ENCODE data around the gene RAB27B. TPM values are rescaled to one million over a fixed set of nuclear protein-coding genes. Genes with fewer than 3 reads are reported as not detected.

RAB27B gene, protein sequence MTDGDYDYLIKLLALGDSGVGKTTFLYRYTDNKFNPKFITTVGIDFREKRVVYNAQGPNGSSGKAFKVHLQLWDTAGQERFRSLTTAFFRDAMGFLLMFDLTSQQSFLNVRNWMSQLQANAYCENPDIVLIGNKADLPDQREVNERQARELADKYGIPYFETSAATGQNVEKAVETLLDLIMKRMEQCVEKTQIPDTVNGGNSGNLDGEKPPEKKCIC
- total RNA-seq, result 118 TPM

GRCh38 chr18:54828281-54828881 lies at the start of gene RAB27B:
Gene RAB27B (plus strand): TSS chr18:54828477. CDS start chr18:54877586, 49,109 bp downstream.

Other genes starting within 250 kb of the RAB27B start
- gene DYNAP, start 237.2 kb upstream of the RAB27B start, total RNA-seq, result not detected
- gene CCDC68, start 131.0 kb downstream of the RAB27B start, total RNA-seq, result 4.4 TPM